ENCODE results near the gene GGT6.

- TF ChIP-seq, protein P1, sequence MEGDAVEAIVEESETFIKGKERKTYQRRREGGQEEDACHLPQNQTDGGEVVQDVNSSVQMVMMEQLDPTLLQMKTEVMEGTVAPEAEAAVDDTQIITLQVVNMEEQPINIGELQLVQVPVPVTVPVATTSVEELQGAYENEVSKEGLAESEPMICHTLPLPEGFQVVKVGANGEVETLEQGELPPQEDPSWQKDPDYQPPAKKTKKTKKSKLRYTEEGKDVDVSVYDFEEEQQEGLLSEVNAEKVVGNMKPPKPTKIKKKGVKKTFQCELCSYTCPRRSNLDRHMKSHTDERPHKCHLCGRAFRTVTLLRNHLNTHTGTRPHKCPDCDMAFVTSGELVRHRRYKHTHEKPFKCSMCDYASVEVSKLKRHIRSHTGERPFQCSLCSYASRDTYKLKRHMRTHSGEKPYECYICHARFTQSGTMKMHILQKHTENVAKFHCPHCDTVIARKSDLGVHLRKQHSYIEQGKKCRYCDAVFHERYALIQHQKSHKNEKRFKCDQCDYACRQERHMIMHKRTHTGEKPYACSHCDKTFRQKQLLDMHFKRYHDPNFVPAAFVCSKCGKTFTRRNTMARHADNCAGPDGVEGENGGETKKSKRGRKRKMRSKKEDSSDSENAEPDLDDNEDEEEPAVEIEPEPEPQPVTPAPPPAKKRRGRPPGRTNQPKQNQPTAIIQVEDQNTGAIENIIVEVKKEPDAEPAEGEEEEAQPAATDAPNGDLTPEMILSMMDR (IDR thresholded peaks at IDR 0.05): no peak
- TF ChIP-seq POLR2A (IDR thresholded peaks at IDR 0.05): no peak
Measured at GRCh38 chr17:4544951-4545216, 15.5 kb downstream of the GGT6 start.
